WERI-Rb-1 (cell line): ENCODE measurements around the gene HOXA4.

Experiments used
- DNase-seq: peaks from one replicate; pipeline ENCODE4 v3.0.0-alpha.2; 2020
- H3K27ac ChIP-seq: fragments of 250-450 bp; sonication (Bioruptor Pico); 2 replicates; pipeline ENCODE4 v1.5.1; 2020; ENCODE audit warnings: mild to moderate bottlenecking, moderate library complexity
- H3K27me3 ChIP-seq: fragments of 250-450 bp; sonication (Bioruptor Pico); 2 replicates; pipeline ENCODE4 v1.5.1; 2021; ENCODE audit warnings: mild to moderate bottlenecking, low read depth, moderate library complexity; ENCODE audit not compliant: insufficient read depth, severe bottlenecking
- H3K36me3 ChIP-seq: fragments of 250-450 bp; sonication (Bioruptor Pico); 2 replicates; pipeline ENCODE4 v1.5.1; 2020; ENCODE audit warnings: mild to moderate bottlenecking, moderate library complexity
- H3K4me3 ChIP-seq: 2 replicates; pipeline ENCODE4 v1.5.1; 2011; ENCODE audit warnings: low read depth, mild to moderate bottlenecking, control low read depth, low read length
- H3K9me3 ChIP-seq: fragments of 250-450 bp; sonication (Bioruptor Pico); 2 replicates; pipeline ENCODE4 v1.5.1; 2021; ENCODE audit warnings: mild to moderate bottlenecking, moderate library complexity; ENCODE audit not compliant: severe bottlenecking
- TF ChIP-seq, protein P1 (sequence below): IDR thresholded peaks from 2 replicates; pipeline ENCODE4 v1.5.1; 2011; ENCODE audit warnings: low read depth, mild to moderate bottlenecking, control low read depth, inconsistent platforms, low read length

Gene HOXA4

DNA sequence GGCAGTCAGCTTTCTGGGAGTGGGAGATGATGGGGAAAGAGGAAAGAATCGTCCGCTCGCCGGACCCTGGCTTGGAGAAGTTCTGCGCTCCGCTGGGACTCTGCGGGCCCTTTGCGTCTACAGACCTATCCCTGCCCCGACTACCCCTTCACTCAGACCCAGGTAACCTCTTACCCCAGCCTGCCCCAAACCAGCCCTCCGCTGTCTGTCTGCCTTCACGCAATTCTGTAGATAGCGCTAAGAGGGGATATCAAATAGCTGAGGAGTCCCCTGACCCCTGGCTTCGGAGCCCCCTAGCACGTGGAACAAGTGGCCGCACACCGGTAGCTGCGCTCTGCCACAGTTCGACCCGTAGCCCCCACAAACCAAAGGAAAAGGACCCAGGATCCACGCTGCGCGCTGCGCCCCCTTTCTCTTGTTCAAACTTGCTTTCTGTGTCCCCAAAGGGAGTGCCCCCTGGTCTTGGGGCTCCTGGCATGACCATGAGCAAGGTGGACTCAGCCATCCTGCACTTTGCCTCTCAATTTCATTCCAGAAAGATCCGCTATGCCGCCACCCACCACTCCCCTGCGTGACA is 7.0 kb downstream of the HOXA4 start:
- Histone ChIP-seq H3K36me3 (no peaks in the 10 kb centered on the region), H3K27me3 (peaks cover 63% of the 10 kb centered on the region), H3K4me3 (no peak overlapping the region)

DNA sequence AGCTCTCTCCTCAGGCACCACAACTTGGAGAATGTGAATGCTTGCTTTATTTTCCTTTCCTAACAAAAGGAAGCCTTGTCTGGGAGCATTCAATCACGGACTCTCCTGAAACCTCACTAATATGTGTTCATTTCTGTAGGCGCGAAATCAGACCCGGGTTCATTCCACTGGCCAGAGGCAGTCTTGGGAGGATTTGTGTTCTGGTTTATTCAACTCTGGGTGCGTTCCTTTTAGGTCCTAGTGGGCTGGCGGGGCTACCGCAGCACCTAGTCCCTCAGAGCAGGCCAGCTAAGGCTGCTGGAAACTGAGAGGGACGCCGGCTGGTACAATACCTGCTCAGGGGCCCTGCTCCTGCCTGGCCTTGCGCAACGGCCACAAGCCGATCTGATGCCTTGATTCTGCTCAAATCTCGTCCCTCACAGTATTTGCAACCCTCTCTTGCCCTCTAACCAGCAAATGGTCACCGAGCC is 7.5 kb downstream of the HOXA4 start:
- TF ChIP-seq, protein P1, sequence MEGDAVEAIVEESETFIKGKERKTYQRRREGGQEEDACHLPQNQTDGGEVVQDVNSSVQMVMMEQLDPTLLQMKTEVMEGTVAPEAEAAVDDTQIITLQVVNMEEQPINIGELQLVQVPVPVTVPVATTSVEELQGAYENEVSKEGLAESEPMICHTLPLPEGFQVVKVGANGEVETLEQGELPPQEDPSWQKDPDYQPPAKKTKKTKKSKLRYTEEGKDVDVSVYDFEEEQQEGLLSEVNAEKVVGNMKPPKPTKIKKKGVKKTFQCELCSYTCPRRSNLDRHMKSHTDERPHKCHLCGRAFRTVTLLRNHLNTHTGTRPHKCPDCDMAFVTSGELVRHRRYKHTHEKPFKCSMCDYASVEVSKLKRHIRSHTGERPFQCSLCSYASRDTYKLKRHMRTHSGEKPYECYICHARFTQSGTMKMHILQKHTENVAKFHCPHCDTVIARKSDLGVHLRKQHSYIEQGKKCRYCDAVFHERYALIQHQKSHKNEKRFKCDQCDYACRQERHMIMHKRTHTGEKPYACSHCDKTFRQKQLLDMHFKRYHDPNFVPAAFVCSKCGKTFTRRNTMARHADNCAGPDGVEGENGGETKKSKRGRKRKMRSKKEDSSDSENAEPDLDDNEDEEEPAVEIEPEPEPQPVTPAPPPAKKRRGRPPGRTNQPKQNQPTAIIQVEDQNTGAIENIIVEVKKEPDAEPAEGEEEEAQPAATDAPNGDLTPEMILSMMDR, result no peak
- H3K27me3 ChIP-seq, result peaks cover 69% of the 10 kb centered on the region
- H3K4me3 ChIP-seq, result no peak overlapping the region
- H3K9me3 ChIP-seq, result no peaks in the 10 kb centered on the region
- H3K27ac ChIP-seq, result no peak overlapping the region
- no peak for DNase-seq
- H3K36me3 ChIP-seq, result no peaks in the 10 kb centered on the region

More for the DNA sequence above, 7.0 kb downstream of the HOXA4 start:
- TF ChIP-seq, protein P1, result no peak
- DNase-seq, result no peak
- Histone ChIP-seq H3K9me3 (no peaks in the 10 kb centered on the region), H3K27ac (no peak overlapping the region)

DNA sequence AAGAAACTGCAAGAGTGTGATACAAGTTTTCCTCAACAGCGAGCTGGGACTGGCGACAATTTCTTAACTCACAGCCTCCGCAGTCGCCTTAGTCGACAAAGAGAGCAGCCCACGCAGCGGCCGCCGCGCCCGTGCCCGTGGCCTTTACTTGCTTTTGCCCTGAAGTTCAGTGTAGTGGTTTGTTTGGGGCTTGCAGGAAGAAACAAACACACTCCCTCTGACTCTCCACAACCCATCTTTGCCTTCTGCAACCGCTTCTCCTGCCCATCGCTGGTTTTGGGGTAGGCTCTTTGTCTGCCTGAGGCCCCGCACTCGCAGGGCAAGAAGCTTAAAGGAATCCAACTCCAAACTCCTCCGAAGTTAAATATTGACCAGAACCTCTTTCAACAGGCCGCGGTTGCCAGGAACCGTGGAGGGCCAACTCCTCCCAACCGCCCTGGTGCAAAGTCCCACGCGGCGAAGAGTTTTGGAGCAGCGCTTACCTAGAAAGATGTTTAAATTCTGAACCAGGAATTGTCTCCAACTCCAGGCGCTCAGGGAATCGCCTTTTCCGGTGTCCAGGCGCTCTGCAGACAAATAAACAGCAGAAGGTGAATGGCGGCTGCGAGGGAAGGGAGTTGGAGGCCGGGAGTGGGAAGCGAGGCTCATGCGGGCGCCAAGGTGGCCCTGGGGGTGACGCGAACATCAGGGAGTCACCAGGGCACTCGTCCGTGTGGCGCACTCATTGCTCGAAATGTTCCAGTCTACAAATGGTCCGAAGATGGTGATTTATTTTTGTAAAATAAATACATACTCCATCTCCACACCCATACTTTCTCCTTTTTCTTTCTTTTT is 8.3 kb downstream of the HOXA4 start:
- H3K27me3 ChIP-seq, result peaks cover 70% of the 10 kb centered on the region
- no peaks in the 10 kb centered on the region for H3K36me3 ChIP-seq
- H3K27ac ChIP-seq, result no peak overlapping the region
- TF ChIP-seq, protein P1, result no peak
- H3K4me3 ChIP-seq, result no peak overlapping the region
- no peaks in the 10 kb centered on the region for H3K9me3 ChIP-seq
- DNase-seq, result no peak

DNA sequence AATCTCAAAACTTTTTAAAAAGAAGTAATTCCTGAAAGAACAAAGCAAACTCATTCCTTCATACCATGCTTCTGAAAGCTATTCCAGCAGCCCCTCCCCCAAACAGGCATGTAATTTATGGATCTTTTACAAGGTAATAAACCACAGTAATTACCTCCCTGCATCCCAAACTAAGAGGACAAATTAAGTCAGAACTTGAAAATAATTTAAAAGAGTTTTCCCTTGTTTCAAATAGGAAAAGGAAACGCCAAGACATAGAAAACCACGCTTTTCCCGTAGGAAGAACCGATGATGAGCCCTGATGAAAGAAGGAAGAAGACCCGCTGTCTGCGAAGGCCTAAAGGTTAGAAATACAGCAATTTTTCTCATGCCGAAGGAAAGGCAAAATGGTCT is 8.9 kb downstream of the HOXA4 start:
- Histone ChIP-seq H3K4me3 (no peak overlapping the region), H3K27ac (no peak overlapping the region), H3K27me3 (peaks cover 69% of the 10 kb centered on the region)

DNA sequence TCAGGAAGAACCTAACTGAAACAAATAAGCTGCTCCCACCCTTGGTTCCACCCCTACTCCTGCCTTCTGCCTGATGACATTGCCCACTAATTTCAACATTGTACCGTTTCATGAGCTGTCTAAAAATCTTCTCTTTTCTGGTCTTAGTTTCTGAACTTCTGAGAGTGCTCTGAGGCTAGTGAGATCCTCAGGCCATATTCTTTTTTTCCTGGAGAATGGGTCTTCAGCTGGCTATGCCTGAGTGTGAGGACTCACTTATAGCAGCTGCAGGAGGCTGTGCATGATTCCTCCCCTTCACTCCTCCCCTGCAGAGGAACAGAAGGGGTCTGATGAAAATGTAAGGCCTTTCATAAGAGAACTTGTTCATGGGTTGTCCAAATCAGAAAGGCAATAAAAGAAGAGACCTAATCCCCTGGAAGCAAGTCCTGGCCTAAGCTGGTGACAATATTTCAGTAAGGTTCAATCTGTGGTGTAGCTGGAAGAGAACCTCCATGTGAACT is 11.1 kb downstream of the HOXA4 start:
- DNase-seq, result no peak
- no peaks in the 10 kb centered on the region for H3K9me3 ChIP-seq
- TF ChIP-seq, protein P1, result no peak
- peaks cover 72% of the 10 kb centered on the region for H3K27me3 ChIP-seq
- H3K36me3 ChIP-seq, result no peaks in the 10 kb centered on the region
- no peak overlapping the region for H3K27ac ChIP-seq
- no peak overlapping the region for H3K4me3 ChIP-seq

More for the DNA sequence above, 8.9 kb downstream of the HOXA4 start:
- Histone ChIP-seq H3K36me3 (no peaks in the 10 kb centered on the region), H3K9me3 (no peaks in the 10 kb centered on the region)
- no peak for DNase-seq
- TF ChIP-seq, protein P1, result no peak
